ENCODE results near the gene SEC14L5.

Gene SEC14L5

DNA sequence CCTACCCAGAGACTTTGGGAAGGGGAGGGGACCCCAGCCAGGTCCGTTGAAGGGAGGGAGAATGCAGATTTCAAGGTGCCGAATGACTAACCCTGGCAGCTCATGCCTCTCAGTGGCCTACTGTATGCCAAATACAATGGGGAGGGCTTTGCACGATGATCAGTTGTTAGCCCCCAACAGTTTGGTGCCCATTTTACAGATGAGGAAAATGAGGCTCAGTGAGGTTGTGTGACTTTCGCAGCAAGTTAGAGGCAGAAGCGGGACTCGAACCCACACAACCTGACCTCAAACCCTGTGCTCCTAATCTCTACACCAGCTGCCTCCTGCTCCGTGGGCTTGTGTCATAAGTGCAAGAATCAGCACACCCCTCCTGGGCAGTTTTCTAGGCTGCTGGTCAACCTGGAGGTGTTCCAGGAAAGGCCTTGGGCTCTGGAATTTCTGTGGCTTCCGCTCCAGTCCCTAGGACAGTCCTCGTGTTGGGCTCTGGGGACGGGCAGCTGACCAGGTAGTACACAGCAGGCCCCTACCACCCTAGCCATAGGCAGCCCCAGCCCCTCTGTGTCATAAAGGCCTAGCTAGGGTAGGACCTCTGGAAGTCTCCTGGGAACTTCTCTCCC, 87.5 kb downstream of the SEC14L5 start:
- no peak overlapping the region for H3K4me3 ChIP-seq (ENCODE audit: control insufficient read depth, low read depth, low read length)
- TF ChIP-seq, protein P1, sequence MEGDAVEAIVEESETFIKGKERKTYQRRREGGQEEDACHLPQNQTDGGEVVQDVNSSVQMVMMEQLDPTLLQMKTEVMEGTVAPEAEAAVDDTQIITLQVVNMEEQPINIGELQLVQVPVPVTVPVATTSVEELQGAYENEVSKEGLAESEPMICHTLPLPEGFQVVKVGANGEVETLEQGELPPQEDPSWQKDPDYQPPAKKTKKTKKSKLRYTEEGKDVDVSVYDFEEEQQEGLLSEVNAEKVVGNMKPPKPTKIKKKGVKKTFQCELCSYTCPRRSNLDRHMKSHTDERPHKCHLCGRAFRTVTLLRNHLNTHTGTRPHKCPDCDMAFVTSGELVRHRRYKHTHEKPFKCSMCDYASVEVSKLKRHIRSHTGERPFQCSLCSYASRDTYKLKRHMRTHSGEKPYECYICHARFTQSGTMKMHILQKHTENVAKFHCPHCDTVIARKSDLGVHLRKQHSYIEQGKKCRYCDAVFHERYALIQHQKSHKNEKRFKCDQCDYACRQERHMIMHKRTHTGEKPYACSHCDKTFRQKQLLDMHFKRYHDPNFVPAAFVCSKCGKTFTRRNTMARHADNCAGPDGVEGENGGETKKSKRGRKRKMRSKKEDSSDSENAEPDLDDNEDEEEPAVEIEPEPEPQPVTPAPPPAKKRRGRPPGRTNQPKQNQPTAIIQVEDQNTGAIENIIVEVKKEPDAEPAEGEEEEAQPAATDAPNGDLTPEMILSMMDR (conservative IDR thresholded peaks at IDR 0.05; ENCODE audit: control insufficient read depth, insufficient read depth, low read depth, low read length): no peak
- DNase-seq (ENCODE audit: low read depth): no peak

DNA sequence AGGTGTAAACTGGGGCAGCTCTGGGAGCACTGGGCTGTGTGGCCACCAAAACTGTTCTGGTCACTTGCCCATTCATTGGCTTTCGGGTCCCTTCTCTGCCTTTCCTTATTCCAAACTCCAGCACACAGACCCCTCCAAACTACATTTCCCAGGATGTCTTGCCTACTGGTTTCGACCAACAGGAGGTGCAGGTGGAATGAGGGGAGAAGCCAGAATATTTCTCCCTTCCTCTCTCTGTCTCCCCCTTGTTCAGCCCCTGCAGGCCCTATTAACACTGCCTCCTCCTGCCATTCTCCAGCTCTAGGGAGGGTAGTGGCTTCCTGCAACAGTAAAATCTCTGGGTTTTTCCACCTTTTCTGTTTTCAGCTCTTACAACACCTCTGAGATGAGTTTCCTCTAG, 88.8 kb downstream of the SEC14L5 start:
- DNase-seq (ENCODE audit: low read depth): no peak
- TF ChIP-seq, protein P1 (conservative IDR thresholded peaks at IDR 0.05; ENCODE audit: control insufficient read depth, insufficient read depth, low read depth, low read length): no peak
- no peak overlapping the region for H3K4me3 ChIP-seq (ENCODE audit: control insufficient read depth, low read depth, low read length)

DNA sequence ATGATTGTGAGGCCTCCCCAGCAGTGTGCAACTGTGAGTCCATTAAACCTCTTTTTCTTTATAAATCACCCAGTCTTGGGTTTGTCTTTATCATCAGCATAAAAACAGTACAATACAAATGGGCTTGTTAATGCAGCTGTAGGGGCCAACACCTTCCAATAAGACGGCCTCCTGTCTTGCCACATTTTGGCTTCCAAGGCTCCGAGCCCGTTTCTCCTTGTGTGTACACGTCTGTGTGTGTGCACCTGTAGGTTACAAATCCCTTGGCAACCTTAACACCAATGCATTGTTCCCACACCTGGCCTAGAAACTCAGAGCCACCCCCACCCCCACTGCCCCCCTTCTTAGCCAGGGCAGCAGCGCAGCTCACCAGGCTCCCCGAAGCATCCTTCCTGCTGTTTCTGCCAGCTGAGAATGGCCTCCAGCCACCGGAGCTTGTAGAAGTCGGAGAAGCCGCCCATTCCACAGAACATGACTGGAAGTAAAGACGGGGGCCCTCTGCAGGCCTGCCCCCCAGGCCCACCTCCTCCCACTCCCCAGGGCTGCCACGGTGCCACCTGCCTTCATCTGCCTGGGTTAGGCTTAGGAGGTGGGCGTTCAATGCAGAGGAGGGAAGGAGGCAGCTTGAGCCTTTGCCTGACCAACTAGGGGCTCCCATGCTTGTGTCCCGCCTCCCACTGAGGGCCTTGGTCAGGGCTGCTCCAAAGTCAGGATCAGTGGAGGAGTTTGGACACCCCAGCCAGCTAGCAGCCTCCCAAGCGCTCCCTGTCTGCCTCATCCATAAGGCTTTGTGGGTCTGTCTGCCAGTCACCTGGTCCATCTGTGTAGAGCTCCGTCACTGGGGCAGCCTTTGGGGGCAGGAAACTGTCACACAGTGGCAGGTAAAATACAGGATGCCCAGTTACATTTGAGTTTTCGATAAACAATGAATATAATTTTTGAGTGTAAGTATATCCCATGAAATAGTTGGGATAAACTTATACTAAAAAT, 97.0 kb downstream of the SEC14L5 start:
- no peak for DNase-seq (ENCODE audit: low read depth)
- no peak overlapping the region for H3K4me3 ChIP-seq (ENCODE audit: control insufficient read depth, low read depth, low read length)
- TF ChIP-seq, protein P1 (conservative IDR thresholded peaks at IDR 0.05; ENCODE audit: control insufficient read depth, insufficient read depth, low read depth, low read length): no peak

DNA sequence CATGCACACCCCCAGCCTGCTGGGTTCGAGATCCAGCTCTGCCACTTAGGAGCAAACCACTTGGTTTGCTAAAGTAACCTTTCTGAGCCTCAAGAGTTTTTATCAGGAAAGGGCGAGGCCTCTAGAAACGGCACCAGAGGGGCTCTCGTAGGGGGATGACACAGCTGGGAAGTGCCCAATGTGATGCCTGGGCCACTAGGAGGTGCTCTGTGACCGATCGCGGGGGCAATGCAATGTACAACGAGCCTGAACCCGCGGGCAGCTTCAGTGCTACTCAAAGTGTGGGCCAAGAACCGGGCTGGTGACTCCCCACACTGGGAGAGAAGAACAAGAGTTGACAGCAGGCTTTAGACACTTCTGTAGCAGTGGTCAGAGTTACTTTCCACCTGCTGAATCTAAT, 98.2 kb downstream of the SEC14L5 start:
- TF ChIP-seq, protein P1 (conservative IDR thresholded peaks at IDR 0.05; ENCODE audit: control insufficient read depth, insufficient read depth, low read depth, low read length): peak; percentile 46
- H3K4me3 ChIP-seq (ENCODE audit: control insufficient read depth, low read depth, low read length): no peak overlapping the region
- peak; percentile 27 for DNase-seq (ENCODE audit: low read depth)

DNA sequence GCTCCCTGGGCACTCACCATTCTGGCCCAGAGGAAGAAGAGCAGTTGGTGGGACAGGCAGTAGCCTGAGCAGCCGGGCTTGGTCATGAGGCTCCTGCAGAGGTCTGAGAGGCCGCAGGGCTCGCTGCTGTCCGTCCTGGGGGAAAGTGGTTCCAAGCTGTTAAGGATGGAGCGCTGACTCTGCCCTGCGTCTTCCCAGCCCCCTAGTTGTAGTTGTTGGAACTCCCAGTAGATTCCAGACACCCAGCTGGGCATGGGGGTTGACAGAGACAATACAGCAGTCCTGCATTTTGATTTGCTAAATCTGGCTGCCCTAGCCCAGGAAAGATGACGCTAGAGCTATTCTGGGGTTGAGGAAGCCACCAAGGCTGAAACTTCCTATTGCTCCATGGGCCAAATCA, 100.3 kb downstream of the SEC14L5 start:
- H3K4me3 ChIP-seq (ENCODE audit: control insufficient read depth, low read depth, low read length): no peak overlapping the region
- TF ChIP-seq, protein P1 (conservative IDR thresholded peaks at IDR 0.05; ENCODE audit: control insufficient read depth, insufficient read depth, low read depth, low read length): no peak
- DNase-seq (ENCODE audit: low read depth): no peak

DNA sequence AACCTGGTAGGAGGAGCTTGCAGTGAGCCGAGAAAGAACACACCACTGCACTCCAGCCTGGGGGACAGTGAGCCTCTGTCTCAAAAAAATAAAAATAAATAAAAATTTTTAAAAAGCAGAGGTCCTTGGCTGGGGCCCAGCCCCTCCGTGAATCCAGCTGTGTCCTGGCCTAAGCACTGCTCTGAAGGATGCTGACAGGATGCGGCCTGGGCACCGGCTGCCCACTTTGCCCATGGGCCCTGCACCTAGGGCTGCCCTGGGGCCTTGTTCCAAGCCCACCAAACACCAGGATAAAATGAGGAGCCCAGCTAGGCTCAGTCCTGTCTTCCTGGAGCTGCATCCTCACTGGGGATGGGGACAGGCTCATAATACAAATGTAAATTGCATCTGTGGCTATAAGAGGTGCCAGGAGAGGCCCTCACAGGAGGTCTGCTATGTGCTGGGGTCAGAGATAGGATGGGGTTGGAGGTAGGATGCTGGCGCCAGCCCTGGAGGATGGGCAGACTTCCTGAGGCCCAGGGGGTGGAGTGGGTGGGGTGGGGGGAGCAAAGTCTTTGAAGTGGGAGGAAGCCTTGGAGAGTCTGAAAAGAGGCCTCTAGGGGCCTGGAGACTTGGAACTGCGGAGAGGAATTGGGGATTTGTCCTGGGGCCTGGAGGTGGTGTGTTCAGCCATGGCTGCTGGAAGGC, 101.4 kb downstream of the SEC14L5 start:
- no peak overlapping the region for H3K4me3 ChIP-seq (ENCODE audit: control insufficient read depth, low read depth, low read length)
- DNase-seq (ENCODE audit: low read depth): no peak
- TF ChIP-seq, protein P1 (conservative IDR thresholded peaks at IDR 0.05; ENCODE audit: control insufficient read depth, insufficient read depth, low read depth, low read length): no peak
